PFSK-1 (cell line): ENCODE results near the gene CHRNB1.

Experiments
- POLR2AphosphoS5 ChIP-seq: IDR thresholded peaks from 2 replicates; pipeline ENCODE4 v1.6.1; 2012; ENCODE audit warnings: low read depth, mild to moderate bottlenecking, control low read depth, low read length, moderate library complexity
- REST ChIP-seq, 2 experiments: IDR thresholded peaks; 2 replicates each; pipeline versions ENCODE4 v1.6.1 to v1.8.0; 2011 to 2012; ENCODE audit warnings: low read depth in 2 of 2, low read length in 2 of 2, control low read depth in 1 of 2, inconsistent platforms in 1 of 2, mild to moderate bottlenecking in 1 of 2, moderate library complexity in 1 of 2; ENCODE audit not compliant: insufficient read depth in 1 of 2
- SIN3A ChIP-seq: IDR thresholded peaks from 2 replicates; pipeline ENCODE4 v1.6.1; 2012; ENCODE audit warnings: mild to moderate bottlenecking, low read length, moderate library complexity, borderline replicate concordance; ENCODE audit not compliant: insufficient read depth
- TAF1 ChIP-seq: IDR thresholded peaks from 2 replicates; pipeline ENCODE4 v1.6.1; 2012; ENCODE audit warnings: low read length, control low read depth, borderline replicate concordance; ENCODE audit not compliant: insufficient read depth

- no peak for TF ChIP-seq POLR2AphosphoS5
- TF ChIP-seq SIN3A = no peak
- no peak for TF ChIP-seq TAF1
- TF ChIP-seq REST (IDR thresholded peaks at IDR 0.05; ENCODE audit: insufficient read depth in 1 of 2, low read depth in 2 of 2, low read length in 2 of 2) = no peak
These were observed 37.2 kb upstream of the CHRNB1 start, which contains the start of gene NLGN2 for GRCh38 chr17:7407485-7408251.
